Neural cell (in vitro differentiated cells): ENCODE data around the gene C20orf144.

Experiments used
- EP300 ChIP-seq: fragments of 450-650 bp; conservative IDR thresholded peaks from 2 replicates; pipeline ENCODE4 v1.6.1; 2014; ENCODE audit warnings: antibody characterized with exemption, mild to moderate bottlenecking, moderate library complexity; ENCODE audit not compliant: poor library complexity, severe bottlenecking
- EZH2 ChIP-seq: fragments of 200-600, 300-800 bp; shearing (Covaris generic), sonication (generic); IDR thresholded peaks from 2 replicates; pipeline ENCODE4 v1.6.1; 2014; ENCODE audit warnings: antibody characterized with exemption, low read length, borderline replicate concordance, mild to moderate bottlenecking; ENCODE audit not compliant: insufficient read depth, poor library complexity, severe bottlenecking
- MXI1 ChIP-seq: fragments of 450-650 bp; conservative IDR thresholded peaks from 2 replicates; pipeline ENCODE4 v1.6.1; 2014; ENCODE audit warnings: antibody characterized with exemption, mild to moderate bottlenecking; ENCODE audit not compliant: poor library complexity, severe bottlenecking
- POLR2AphosphoS5 ChIP-seq: IDR thresholded peaks from 2 replicates; pipeline ENCODE4 v1.6.1; 2012
- RAD21 ChIP-seq: fragments of 450-650 bp; conservative IDR thresholded peaks from 2 replicates; pipeline ENCODE4 v1.6.1; 2014; ENCODE audit warnings: antibody characterized with exemption, mild to moderate bottlenecking, moderate library complexity
- SMC3 ChIP-seq: fragments of 450-650 bp; conservative IDR thresholded peaks from 2 replicates; pipeline ENCODE4 v1.6.1; 2014; ENCODE audit warnings: antibody characterized with exemption, mild to moderate bottlenecking, moderate library complexity; ENCODE audit not compliant: poor library complexity
- TAF1 ChIP-seq: IDR thresholded peaks from 2 replicates; pipeline ENCODE4 v1.6.1; 2012; ENCODE audit warnings: low read depth
- TF ChIP-seq, protein P1 (sequence below): fragments of 450-650 bp; IDR thresholded peaks from 2 replicates; pipeline ENCODE4 v1.5.1; 2014; ENCODE audit warnings: antibody characterized with exemption, mild to moderate bottlenecking, moderate library complexity; ENCODE audit not compliant: poor library complexity, severe bottlenecking
- TF ChIP-seq, protein P2 (sequence below): IDR thresholded peaks from 2 replicates; pipeline ENCODE4 v1.6.1; 2012; ENCODE audit warnings: borderline replicate concordance

DNA sequence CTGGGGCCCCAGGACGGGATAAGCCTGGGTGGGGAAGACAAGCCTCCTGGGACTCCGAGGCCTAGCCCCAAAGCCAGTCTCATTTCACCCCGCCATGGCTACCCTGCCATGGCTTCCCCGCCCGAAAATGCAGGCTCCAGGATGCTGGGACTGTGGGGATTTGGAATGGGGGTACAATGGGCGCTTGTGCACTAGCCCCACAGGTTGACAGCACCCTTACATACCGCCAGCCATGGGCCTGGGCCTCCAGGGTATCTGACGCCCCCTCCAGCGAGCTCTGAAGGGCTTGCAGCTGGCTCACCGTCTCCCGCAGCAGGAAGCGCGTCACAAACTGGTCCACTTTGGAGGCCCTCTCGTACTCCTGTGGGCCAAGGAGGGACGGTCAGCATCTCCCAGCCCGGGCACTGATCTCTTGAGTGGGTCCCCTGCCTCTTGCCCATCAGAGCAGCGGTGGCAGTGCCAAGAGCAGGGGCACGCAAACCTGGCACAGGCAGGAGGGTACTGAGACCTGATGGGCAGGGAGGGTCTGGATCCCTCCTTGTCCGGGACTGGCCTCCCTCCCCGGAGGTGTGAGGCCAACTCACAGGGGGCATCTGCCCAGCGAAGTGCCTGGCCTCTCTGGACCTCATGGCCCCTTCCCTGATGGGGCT is 2.0 kb upstream of the C20orf144 start:
- TF ChIP-seq, protein P1, sequence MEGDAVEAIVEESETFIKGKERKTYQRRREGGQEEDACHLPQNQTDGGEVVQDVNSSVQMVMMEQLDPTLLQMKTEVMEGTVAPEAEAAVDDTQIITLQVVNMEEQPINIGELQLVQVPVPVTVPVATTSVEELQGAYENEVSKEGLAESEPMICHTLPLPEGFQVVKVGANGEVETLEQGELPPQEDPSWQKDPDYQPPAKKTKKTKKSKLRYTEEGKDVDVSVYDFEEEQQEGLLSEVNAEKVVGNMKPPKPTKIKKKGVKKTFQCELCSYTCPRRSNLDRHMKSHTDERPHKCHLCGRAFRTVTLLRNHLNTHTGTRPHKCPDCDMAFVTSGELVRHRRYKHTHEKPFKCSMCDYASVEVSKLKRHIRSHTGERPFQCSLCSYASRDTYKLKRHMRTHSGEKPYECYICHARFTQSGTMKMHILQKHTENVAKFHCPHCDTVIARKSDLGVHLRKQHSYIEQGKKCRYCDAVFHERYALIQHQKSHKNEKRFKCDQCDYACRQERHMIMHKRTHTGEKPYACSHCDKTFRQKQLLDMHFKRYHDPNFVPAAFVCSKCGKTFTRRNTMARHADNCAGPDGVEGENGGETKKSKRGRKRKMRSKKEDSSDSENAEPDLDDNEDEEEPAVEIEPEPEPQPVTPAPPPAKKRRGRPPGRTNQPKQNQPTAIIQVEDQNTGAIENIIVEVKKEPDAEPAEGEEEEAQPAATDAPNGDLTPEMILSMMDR = no peak
- TF ChIP-seq TAF1 (no peak), POLR2AphosphoS5 (no peak), SMC3 (no peak), MXI1 (no peak), EZH2 (no peak), RAD21 (no peak), EP300 (no peak)
- TF ChIP-seq, protein P2, sequence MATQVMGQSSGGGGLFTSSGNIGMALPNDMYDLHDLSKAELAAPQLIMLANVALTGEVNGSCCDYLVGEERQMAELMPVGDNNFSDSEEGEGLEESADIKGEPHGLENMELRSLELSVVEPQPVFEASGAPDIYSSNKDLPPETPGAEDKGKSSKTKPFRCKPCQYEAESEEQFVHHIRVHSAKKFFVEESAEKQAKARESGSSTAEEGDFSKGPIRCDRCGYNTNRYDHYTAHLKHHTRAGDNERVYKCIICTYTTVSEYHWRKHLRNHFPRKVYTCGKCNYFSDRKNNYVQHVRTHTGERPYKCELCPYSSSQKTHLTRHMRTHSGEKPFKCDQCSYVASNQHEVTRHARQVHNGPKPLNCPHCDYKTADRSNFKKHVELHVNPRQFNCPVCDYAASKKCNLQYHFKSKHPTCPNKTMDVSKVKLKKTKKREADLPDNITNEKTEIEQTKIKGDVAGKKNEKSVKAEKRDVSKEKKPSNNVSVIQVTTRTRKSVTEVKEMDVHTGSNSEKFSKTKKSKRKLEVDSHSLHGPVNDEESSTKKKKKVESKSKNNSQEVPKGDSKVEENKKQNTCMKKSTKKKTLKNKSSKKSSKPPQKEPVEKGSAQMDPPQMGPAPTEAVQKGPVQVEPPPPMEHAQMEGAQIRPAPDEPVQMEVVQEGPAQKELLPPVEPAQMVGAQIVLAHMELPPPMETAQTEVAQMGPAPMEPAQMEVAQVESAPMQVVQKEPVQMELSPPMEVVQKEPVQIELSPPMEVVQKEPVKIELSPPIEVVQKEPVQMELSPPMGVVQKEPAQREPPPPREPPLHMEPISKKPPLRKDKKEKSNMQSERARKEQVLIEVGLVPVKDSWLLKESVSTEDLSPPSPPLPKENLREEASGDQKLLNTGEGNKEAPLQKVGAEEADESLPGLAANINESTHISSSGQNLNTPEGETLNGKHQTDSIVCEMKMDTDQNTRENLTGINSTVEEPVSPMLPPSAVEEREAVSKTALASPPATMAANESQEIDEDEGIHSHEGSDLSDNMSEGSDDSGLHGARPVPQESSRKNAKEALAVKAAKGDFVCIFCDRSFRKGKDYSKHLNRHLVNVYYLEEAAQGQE = no peak
